Measurements from ENCODE around the gene CTLA4.

- no peak for TF ChIP-seq POLR2A (IDR thresholded peaks at IDR 0.05; ENCODE audit: low read length)
- no peak for TF ChIP-seq GATA1 (IDR thresholded peaks at IDR 0.05; ENCODE audit: low read depth, low read length)
Measured at GRCh38 chr2:203905656-203906055, 38.1 kb downstream of the CTLA4 start.

Measured in erythroblast (primary cell).